CD14-positive monocyte (primary cell): ENCODE measurements around the gene PEX11G. TPM values are rescaled to one million over a fixed set of nuclear protein-coding genes. Genes with fewer than 3 reads are reported as not detected.

Experiments
- DNase-seq, 3 donors: peaks; one replicate each; pipeline ENCODE4 v3.0.0-alpha.2; 2011 to 2022
- H2AFZ ChIP-seq: 2 replicates; pipeline ENCODE4 v1.6.0; 2012; ENCODE audit warnings: mild to moderate bottlenecking, low read depth, low read length, inconsistent platforms; ENCODE audit not compliant: insufficient read depth, poor library complexity, severe bottlenecking
- H3K27ac ChIP-seq, 2 donors: 1 replicate in 1 of 2; 2 replicates in 1 of 2; pipeline ENCODE4 v1.5.1; 2012 to 2013; ENCODE audit warnings: low read length in 2 of 2, control low read depth in 1 of 2, inconsistent platforms in 1 of 2, low read depth in 1 of 2, mild to moderate bottlenecking in 1 of 2
- H3K27me3 ChIP-seq, 2 donors: one replicate each; pipeline versions ENCODE4 v1.6.0 to v1.6.1; 2011 to 2013; ENCODE audit warnings: low read length in 2 of 2; ENCODE audit not compliant: control insufficient read depth in 2 of 2, insufficient read depth in 2 of 2
- H3K36me3 ChIP-seq, 2 donors: replicated peaks in 1 of 2; 1 replicate in 1 of 2; 2 replicates in 1 of 2; pipeline versions ENCODE4 v1.5.1 to v1.6.1; 2012 to 2013; ENCODE audit warnings: low read length in 2 of 2, control low read depth in 1 of 2, inconsistent platforms in 1 of 2, mild to moderate bottlenecking in 1 of 2; ENCODE audit not compliant: insufficient read depth in 2 of 2, control insufficient read depth in 1 of 2
- H3K4me1 ChIP-seq, 2 donors: 1 replicate in 1 of 2; 2 replicates in 1 of 2; pipeline versions ENCODE4 v1.5.1 to v1.6.1; 2012 to 2013; ENCODE audit warnings: low read length in 2 of 2, control low read depth in 1 of 2, inconsistent platforms in 1 of 2, mild to moderate bottlenecking in 1 of 2, moderate library complexity in 1 of 2; ENCODE audit not compliant: insufficient read depth in 2 of 2, control insufficient read depth in 1 of 2
- H3K4me2 ChIP-seq: replicated peaks from 2 replicates; pipeline ENCODE3; 2012; ENCODE audit warnings: low read length, moderate library complexity, mild to moderate bottlenecking; ENCODE audit not compliant: poor library complexity, severe bottlenecking; ENCODE audit errors: extremely low read depth
- H3K4me3 ChIP-seq, 3 experiments: fragments of 200-600 bp in 1 of 3; sonication (generic) in 1 of 3; replicated peaks in 1 of 3; 1 replicate in 2 of 3; 2 replicates in 1 of 3; pipeline ENCODE4 v1.5.1; 2011 to 2013; ENCODE audit warnings: low read length in 3 of 3, mild to moderate bottlenecking in 3 of 3, control low read depth in 2 of 3, low read depth in 2 of 3, inconsistent platforms in 1 of 3, moderate library complexity in 1 of 3
- H3K79me2 ChIP-seq: 2 replicates; pipeline ENCODE4 v1.6.0; 2012; ENCODE audit warnings: mild to moderate bottlenecking, control low read depth, inconsistent platforms, low read length, moderate library complexity; ENCODE audit not compliant: insufficient read depth
- H3K9ac ChIP-seq: 2 replicates; pipeline ENCODE4 v1.6.0; 2017; ENCODE audit warnings: low read length, mild to moderate bottlenecking; ENCODE audit not compliant: insufficient read depth, poor library complexity, severe bottlenecking
- H3K9me3 ChIP-seq, 2 donors: replicated peaks in 1 of 2; 1 replicate in 1 of 2; 2 replicates in 1 of 2; pipeline versions ENCODE4 v1.5.1 to v1.6.1; 2012 to 2013; ENCODE audit warnings: low read length in 2 of 2, control low read depth in 1 of 2; ENCODE audit not compliant: control insufficient read depth in 1 of 2, insufficient read depth in 1 of 2
- H4K20me1 ChIP-seq: 2 replicates; pipeline ENCODE4 v1.6.0; 2012; ENCODE audit warnings: mild to moderate bottlenecking, low read length, control low read depth, moderate library complexity; ENCODE audit not compliant: insufficient read depth
- H3K27ac Mint-ChIP-seq, 7 donors: one replicate each; pipeline ENCODE4 v1.8.0; 2020; ENCODE audit warnings: mild to moderate bottlenecking in 7 of 7, mixed read lengths in 7 of 7, moderate library complexity in 6 of 7, inconsistent platforms in 2 of 7
- H3K27me3 Mint-ChIP-seq, 3 donors: one replicate each; pipeline ENCODE4 v1.8.0; 2021 to 2022; ENCODE audit warnings: low read depth in 3 of 3, mild to moderate bottlenecking in 3 of 3, mixed read lengths in 3 of 3, moderate library complexity in 3 of 3, inconsistent platforms in 1 of 3
- H3K36me3 Mint-ChIP-seq, 2 donors: one replicate each; pipeline ENCODE4 v1.8.0; 2020; ENCODE audit warnings: mixed read lengths in 2 of 2, inconsistent platforms in 1 of 2, mild to moderate bottlenecking in 1 of 2
- H3K4me1 Mint-ChIP-seq: one replicate; pipeline ENCODE4 v1.8.0; 2020; ENCODE audit warnings: mild to moderate bottlenecking, mixed read lengths
- H3K4me3 Mint-ChIP-seq, 2 donors: one replicate each; pipeline ENCODE4 v1.8.0; 2020; ENCODE audit warnings: mild to moderate bottlenecking in 2 of 2, mixed read lengths in 2 of 2, moderate library complexity in 1 of 2
- H3K9me3 Mint-ChIP-seq, 7 donors: one replicate each; pipeline ENCODE4 v1.8.0; 2020 to 2022; ENCODE audit warnings: mixed read lengths in 7 of 7, mild to moderate bottlenecking in 6 of 7, moderate library complexity in 6 of 7, inconsistent platforms in 2 of 7
- CTCF ChIP-seq: fragments of 200-600 bp; IDR thresholded peaks from one replicate; pipeline ENCODE4 v1.8.0; 2022; ENCODE audit warnings: antibody characterized with exemption, mild to moderate bottlenecking
- WGBS: methylation state at CpG from one replicate; pipeline ENCODE4 v1.1.5; 2013; ENCODE audit warnings: missing lambda C conversion rate; ENCODE audit not compliant: insufficient coverage; 5-methylcytosine and 5-hydroxymethylcytosine counted together
- intact Hi-C, 2 donors: fragments of 100-400 bp; cut with micrococcal nuclease; formaldehyde crosslinking; loops; one replicate each; pipeline versions ENCODE4 v1.15.0 to v1.15.1; 2023
- polyA plus RNA-seq, 3 donors: library from polyadenylated mRNA; depleted of rRNA in 1 of 3; unstranded in 2 of 3; stranded (reverse) in 1 of 3; fragments of 300-500 nt in 2 of 3; fragments of >200 nt in 1 of 3; fragmentation: Illumina TruSeq in 2 of 3; gene quantifications; 1 replicate in 2 of 3; 2 replicates in 1 of 3; pipeline ENCODE4 v1.2.3, GENCODE V29; 2012 to 2021

Gene PEX11G
- polyA plus RNA-seq, 3 donors: 0.77 to 3.0 (median 1.4) TPM

- H4K20me1 ChIP-seq: no peaks in the 10 kb centered on the region
- intact Hi-C loops: loop anchor here in 1 of 2 donors (5.0 kb wide), 1 partner anchor 48 kb away; no protein-coding TSS in a partner anchor
- peaks cover 0 to 5% (median 0%) of the 10 kb centered on the region in 7 donors for H3K9me3 Mint-ChIP-seq
- H3K4me2 ChIP-seq: no peak overlapping the region
- no peaks in the 10 kb centered on the region for H3K79me2 ChIP-seq
- DNase-seq: no peak
- peaks cover 65% of the 10 kb centered on the region for H3K4me1 Mint-ChIP-seq
- H3K27me3 ChIP-seq: no peaks in the 10 kb centered on the region
- H3K9ac ChIP-seq: no peak overlapping the region
- no peak overlapping the region for H2AFZ ChIP-seq
- H3K4me1 ChIP-seq: peaks cover 54 to 66% of the 10 kb centered on the region in 2 donors
- WGBS: 80% methylated on average over 13 of the region's 13 CpGs
- H3K4me3 ChIP-seq: no peak overlapping the region
- H3K27ac ChIP-seq: no peak overlapping the region
- H3K27me3 Mint-ChIP-seq: peaks cover 8 to 10% (median 9%) of the 10 kb centered on the region in 3 donors
- H3K36me3 Mint-ChIP-seq: no peaks in the 10 kb centered on the region
- peak overlapping the region in 1 of 2 donors; percentile 15 for H3K4me3 Mint-ChIP-seq
- no peak for TF ChIP-seq CTCF
- peak overlapping the region in 5 of 7 donors; percentile 26 to 75 (median 50) for H3K27ac Mint-ChIP-seq
- no peaks in the 10 kb centered on the region for H3K36me3 ChIP-seq
- no peaks in the 10 kb centered on the region for H3K9me3 ChIP-seq
Measured at GRCh38 chr19:7494416-7495098, 5.7 kb upstream of the PEX11G start.

- Mint-ChIP-seq H3K4me3 (peak overlapping the region; percentile 36 to 61), H3K27me3 (peaks cover 6 to 8% (median 7%) of the 10 kb centered on the region in 3 donors), H3K36me3 (no peaks in the 10 kb centered on the region), H3K9me3 (peaks cover 0 to 5% (median 0%) of the 10 kb centered on the region in 7 donors), H3K27ac (peak overlapping the region; percentile 95 to 99 (median 98)), H3K4me1 (peaks cover 55% of the 10 kb centered on the region)
- Histone ChIP-seq H3K36me3 (no peaks in the 10 kb centered on the region), H4K20me1 (no peaks in the 10 kb centered on the region), H3K9ac (peak overlapping the region; percentile 53), H3K27me3 (no peaks in the 10 kb centered on the region), H2AFZ (no peak overlapping the region), H3K27ac (peak overlapping the region; percentile 83 to 87), H3K79me2 (no peaks in the 10 kb centered on the region), H3K4me3 (peak overlapping the region in 1 of 3 experiments; percentile 1), H3K4me2 (peak overlapping the region; percentile 44), H3K4me1 (peaks cover 47 to 60% of the 10 kb centered on the region in 2 donors), H3K9me3 (no peaks in the 10 kb centered on the region)
- no peak for TF ChIP-seq CTCF
- peak in 1 of 3 donors; percentile 72 for DNase-seq
- WGBS: 18% methylated on average over 11 of the region's 11 CpGs
- intact Hi-C loops: loop anchor here (1.0 to 5.0 kb wide), 3 partner anchors 9 to 50 kb away; no protein-coding TSS in a partner anchor
Measured at GRCh38 chr19:7492558-7492957, 3.7 kb upstream of the PEX11G start.
